HepG2 (cell line): ENCODE data around the gene PLD1. TPM values are rescaled to one million over a fixed set of nuclear protein-coding genes. Genes with fewer than 3 reads are reported as not detected.

Experiments used
- GATAD1 ChIP-seq: IDR thresholded peaks from 2 replicates; pipeline ENCODE4 v1.6.1; 2016; ENCODE audit warnings: missing genetic modification reagents, missing compliant biosample characterization
- MYPOP ChIP-seq: sonication (generic); formaldehyde crosslinking; IDR thresholded peaks from 2 replicates; pipeline ENCODE4 v1.8.1; 2023; ENCODE audit warnings: mild to moderate bottlenecking, moderate library complexity, missing genetic modification reagents
- RBM22 ChIP-seq: fragments of 200-400 bp; formaldehyde crosslinking; optimal IDR thresholded peaks from 2 replicates; pipeline ENCODE3; 2017; ENCODE audit warnings: mild to moderate bottlenecking, low read length, moderate library complexity
- SRSF9 ChIP-seq: fragments of 200-400 bp; formaldehyde crosslinking; IDR thresholded peaks from 2 replicates; pipeline ENCODE4 v1.6.1; 2018; ENCODE audit warnings: borderline replicate concordance, mild to moderate bottlenecking, low read depth, low read length; ENCODE audit not compliant: insufficient read depth, poor library complexity, severe bottlenecking
- TGIF2 ChIP-seq: IDR thresholded peaks from 2 replicates; pipeline ENCODE4 v1.6.1; 2016; ENCODE audit warnings: control low read depth, missing compliant biosample characterization
- TOE1 ChIP-seq: sonication (generic); formaldehyde crosslinking; IDR thresholded peaks from 2 replicates; pipeline ENCODE4 v1.4.0; 2020; ENCODE audit warnings: mild to moderate bottlenecking, missing genetic modification reagents
- TOPORS ChIP-seq: sonication (generic); formaldehyde crosslinking; IDR thresholded peaks from 2 replicates; pipeline ENCODE4 v1.8.0; 2023; ENCODE audit warnings: mild to moderate bottlenecking, missing genetic modification reagents
- ZNF414 ChIP-seq: sonication (generic); formaldehyde crosslinking; IDR thresholded peaks from 2 replicates; pipeline ENCODE4 v1.5.0; 2020; ENCODE audit warnings: missing genetic modification reagents
- ZNF496 ChIP-seq: sonication (generic); formaldehyde crosslinking; IDR thresholded peaks from 2 replicates; pipeline ENCODE4 v1.8.1; 2023; ENCODE audit warnings: mild to moderate bottlenecking, moderate library complexity, missing genetic modification reagents; ENCODE audit not compliant: insufficient replicate concordance
- ZNF512 ChIP-seq: sonication (generic); formaldehyde crosslinking; IDR thresholded peaks from 2 replicates; pipeline ENCODE4 v1.4.0; 2020; ENCODE audit warnings: mild to moderate bottlenecking, missing genetic modification reagents
- ZNF512B ChIP-seq: sonication (generic); formaldehyde crosslinking; IDR thresholded peaks from 2 replicates; pipeline ENCODE4 v1.5.1; 2020; ENCODE audit warnings: missing genetic modification reagents, mild to moderate bottlenecking, borderline replicate concordance
- ZNF619 ChIP-seq: sonication (generic); formaldehyde crosslinking; IDR thresholded peaks from 2 replicates; pipeline ENCODE4 v1.4.0; 2020; ENCODE audit warnings: mild to moderate bottlenecking, missing genetic modification reagents
- ZNF746 ChIP-seq: sonication (generic); formaldehyde crosslinking; IDR thresholded peaks from 2 replicates; pipeline ENCODE4 v1.8.0; 2022; ENCODE audit warnings: mild to moderate bottlenecking, missing genetic modification reagents
- ZNF790 ChIP-seq: sonication (generic); formaldehyde crosslinking; IDR thresholded peaks from 2 replicates; pipeline ENCODE4 v1.8.0; 2022; ENCODE audit warnings: missing genetic modification reagents, mild to moderate bottlenecking, borderline replicate concordance
- ZSCAN22 ChIP-seq: sonication (generic); formaldehyde crosslinking; IDR thresholded peaks from 2 replicates; pipeline ENCODE4 v1.4.0; 2020; ENCODE audit warnings: mild to moderate bottlenecking, missing genetic modification reagents
- ZSCAN31 ChIP-seq: sonication (generic); formaldehyde crosslinking; IDR thresholded peaks from 2 replicates; pipeline ENCODE4 v1.5.0; 2020; ENCODE audit warnings: low read depth, mild to moderate bottlenecking, missing genetic modification reagents
- polyA plus RNA-seq, 8 experiments: library from polyadenylated mRNA; depleted of rRNA in 3 of 8; stranded (reverse) in 7 of 8; unstranded in 1 of 8; fragments of >200 nt; fragmentation: Illumina TruSeq in 4 of 8; extraction: Trizol in 4 of 8; gene quantifications; 2 replicates each; pipeline versions ENCODE4 v1.2.1 to v1.2.3, GENCODE V29; 2011 to 2016; ENCODE audit warnings: low read depth in 4 of 8, missing spikeins in 1 of 8, mixed read lengths in 1 of 8; ENCODE audit not compliant: insufficient read depth in 1 of 8
- total RNA-seq, 5 experiments: library from RNA; depleted of rRNA; stranded (reverse); fragments of >200 nt; fragmentation: Illumina TruSeq; extraction: Trizol; gene quantifications; 2 replicates each; pipeline ENCODE4 v1.2.3, GENCODE V29; 2016; ENCODE audit warnings: low read depth in 1 of 5
- TF ChIP-seq, protein P1 (sequence below): sonication (generic); formaldehyde crosslinking; IDR thresholded peaks from 2 replicates; pipeline ENCODE4 v1.5.0; 2020; ENCODE audit warnings: mild to moderate bottlenecking, missing genetic modification reagents

Gene PLD1
- total and polyA plus RNA-seq, 2 of the 13 experiments (the other 11 are each of a cell fraction or from before 2014, with no cell fraction given), result 27.1 to 59.4 TPM

- TF ChIP-seq MYPOP (CRISPR knock-in tag) (0 out of 2 replicates have a peak, but pooled peaks have one; percentile 33), ZSCAN22 (CRISPR knock-in tag) (peak; percentile 64; the same call in 1 of the 2 replicates), ZNF790 (CRISPR knock-in tag) (no peak), ZNF496 (CRISPR knock-in tag) (no peak), ZNF619 (CRISPR knock-in tag) (peak; percentile 71; the same call in 1 of the 2 replicates), RBM22 (no peak), GATAD1 (CRISPR knock-in tag) (peak; percentile 24; the same call in 1 of the 2 replicates), TOE1 (CRISPR knock-in tag) (no peak), ZSCAN31 (CRISPR knock-in tag) (no peak), ZNF414 (CRISPR knock-in tag) (0 out of 2 replicates have a peak, but pooled peaks have one; percentile 68), TGIF2 (CRISPR knock-in tag) (0 out of 2 replicates have a peak, but pooled peaks have one; percentile 27), ZNF512 (CRISPR knock-in tag) (no peak), SRSF9 (no peak), ZNF746 (no peak), TOPORS (CRISPR knock-in tag) (no peak), ZNF512B (no peak)
- TF ChIP-seq, protein P1, sequence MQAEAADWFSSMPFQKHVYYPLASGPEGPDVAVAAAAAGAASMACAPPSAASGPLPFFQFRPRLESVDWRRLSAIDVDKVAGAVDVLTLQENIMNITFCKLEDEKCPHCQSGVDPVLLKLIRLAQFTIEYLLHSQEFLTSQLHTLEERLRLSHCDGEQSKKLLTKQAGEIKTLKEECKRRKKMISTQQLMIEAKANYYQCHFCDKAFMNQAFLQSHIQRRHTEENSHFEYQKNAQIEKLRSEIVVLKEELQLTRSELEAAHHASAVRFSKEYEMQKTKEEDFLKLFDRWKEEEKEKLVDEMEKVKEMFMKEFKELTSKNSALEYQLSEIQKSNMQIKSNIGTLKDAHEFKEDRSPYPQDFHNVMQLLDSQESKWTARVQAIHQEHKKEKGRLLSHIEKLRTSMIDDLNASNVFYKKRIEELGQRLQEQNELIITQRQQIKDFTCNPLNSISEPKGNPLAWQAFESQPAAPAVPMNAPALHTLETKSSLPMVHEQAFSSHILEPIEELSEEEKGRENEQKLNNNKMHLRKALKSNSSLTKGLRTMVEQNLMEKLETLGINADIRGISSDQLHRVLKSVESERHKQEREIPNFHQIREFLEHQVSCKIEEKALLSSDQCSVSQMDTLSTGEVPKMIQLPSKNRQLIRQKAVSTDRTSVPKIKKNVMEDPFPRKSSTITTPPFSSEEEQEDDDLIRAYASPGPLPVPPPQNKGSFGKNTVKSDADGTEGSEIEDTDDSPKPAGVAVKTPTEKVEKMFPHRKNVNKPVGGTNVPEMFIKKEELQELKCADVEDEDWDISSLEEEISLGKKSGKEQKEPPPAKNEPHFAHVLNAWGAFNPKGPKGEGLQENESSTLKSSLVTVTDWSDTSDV, result no peak
These were observed 19.7 kb upstream of the PLD1 start (continued) for GRCh38 chr3:171829841-171830517.
